Uterus (tissue), 4 donors: ENCODE measurements around the gene C1QTNF3. TPM values are rescaled to one million over a fixed set of nuclear protein-coding genes. Genes with fewer than 3 reads are reported as not detected.

Experiments
- DNase-seq, 2 donors: peaks; one replicate each; pipeline ENCODE4 v3.0.0-alpha.2; 2019 to 2020
- H3K27ac ChIP-seq, 2 donors: fragments of 200-600 bp; sonication (generic); 1 replicate in 1 of 2; 2 replicates in 1 of 2; pipeline ENCODE4 v1.5.1; 2016 to 2018
- H3K27me3 ChIP-seq, 2 donors: fragments of 200-600 bp; sonication (generic); one replicate each; pipeline ENCODE4 v1.5.1; 2018 to 2019; ENCODE audit warnings: control low read depth in 1 of 2
- H3K36me3 ChIP-seq, 2 donors: fragments of 200-600 bp; sonication (generic); one replicate each; pipeline ENCODE4 v1.5.1; 2019; ENCODE audit warnings: control low read depth in 1 of 2
- H3K4me1 ChIP-seq, 2 donors: fragments of 200-600 bp; sonication (generic); one replicate each; pipeline ENCODE4 v1.5.1; 2018 to 2019; ENCODE audit warnings: control low read depth in 1 of 2
- H3K4me3 ChIP-seq, 2 donors: fragments of 200-600 bp; sonication (generic); 1 replicate in 1 of 2; 2 replicates in 1 of 2; pipeline ENCODE4 v1.5.1; 2018 to 2019; ENCODE audit warnings: mild to moderate bottlenecking in 1 of 2
- H3K9me3 ChIP-seq, 2 donors: fragments of 200-600 bp; sonication (generic); one replicate each; pipeline ENCODE4 v1.5.1; 2019; ENCODE audit warnings: control low read depth in 1 of 2
- CTCF ChIP-seq, 4 experiments: fragments of 200-600 bp in 2 of 4; fragments of 450-650 bp in 2 of 4; sonication (generic) in 2 of 4; IDR thresholded peaks; one replicate each; pipeline ENCODE4 v1.5.1; 2016 to 2019; ENCODE audit warnings: antibody characterized with exemption in 4 of 4, mild to moderate bottlenecking in 2 of 4, moderate library complexity in 1 of 4
- POLR2A ChIP-seq, 2 donors: fragments of 450-650 bp; IDR thresholded peaks; one replicate each; pipeline ENCODE4 v1.6.1; 2016; ENCODE audit warnings: antibody characterized with exemption in 2 of 2, mild to moderate bottlenecking in 1 of 2, moderate library complexity in 1 of 2
- intact Hi-C: fragments of 100-400 bp; cut with DNase I; formaldehyde crosslinking; loops from one replicate; pipeline ENCODE4 v1.15.1; 2023; ENCODE audit warnings: low total_unique reads
- total RNA-seq, 4 donors: library from RNA; depleted of rRNA in 3 of 4; stranded (reverse); fragments of >200 nt in 3 of 4; gene quantifications; one replicate each; pipeline versions ENCODE4 v1.1.0 to v1.2.4, GENCODE V29; 2014 to 2023
- donor health status: DM: yes; HTN: yes; CAD: no.

The C1QTNF3 gene
- total RNA-seq, 4 donors from 2014 or later = 7.6 to 35.9 (median 13.3) TPM

- Histone ChIP-seq H3K27ac (no peak overlapping the region), H3K4me3 (no peak overlapping the region), H3K9me3 (no peaks in the 10 kb centered on the region), H3K36me3 (no peaks in the 10 kb centered on the region), H3K4me1 (no peaks in the 10 kb centered on the region), H3K27me3 (no peaks in the 10 kb centered on the region)
- intact Hi-C loops = no loop called here
- no peak for DNase-seq
- TF ChIP-seq CTCF (IDR thresholded peaks at IDR 0.05) (no peak), POLR2A (IDR thresholded peaks at IDR 0.05) (no peak)
Observed at GRCh38 chr5:34026089-34026761, 16.8 kb downstream of the C1QTNF3 start.

GRCh38 chr5:34022121-34022705, 20.8 kb downstream of the C1QTNF3 start:
- TF ChIP-seq POLR2A (IDR thresholded peaks at IDR 0.05) (no peak), CTCF (IDR thresholded peaks at IDR 0.05) (no peak)

GRCh38 chr5:34021334-34021733, 21.7 kb downstream of the C1QTNF3 start:
- no peak overlapping the region for H3K4me3 ChIP-seq
- H3K27ac ChIP-seq = peak overlapping the region in 1 of 2 donors; percentile 43
- no peak for DNase-seq
- H3K27me3 ChIP-seq = no peaks in the 10 kb centered on the region
- TF ChIP-seq CTCF (IDR thresholded peaks at IDR 0.05) = no peak
- TF ChIP-seq POLR2A (IDR thresholded peaks at IDR 0.05) = no peak
- H3K9me3 ChIP-seq = no peaks in the 10 kb centered on the region
- H3K4me1 ChIP-seq = no peaks in the 10 kb centered on the region
- intact Hi-C loops = no loop called here
- no peaks in the 10 kb centered on the region for H3K36me3 ChIP-seq

More at GRCh38 chr5:34022121-34022705, 20.8 kb downstream of the C1QTNF3 start:
- Histone ChIP-seq H3K36me3 (no peaks in the 10 kb centered on the region), H3K27me3 (no peaks in the 10 kb centered on the region), H3K4me1 (no peaks in the 10 kb centered on the region), H3K27ac (peak overlapping the region in 1 of 2 donors; percentile 43), H3K4me3 (no peak overlapping the region), H3K9me3 (no peaks in the 10 kb centered on the region)
- DNase-seq = no peak
- intact Hi-C loops = no loop called here

GRCh38 chr5:34020726-34021125, 22.3 kb downstream of the C1QTNF3 start:
- no peak overlapping the region for H3K4me3 ChIP-seq
- TF ChIP-seq POLR2A (IDR thresholded peaks at IDR 0.05) (no peak), CTCF (IDR thresholded peaks at IDR 0.05) (no peak)
- H3K9me3 ChIP-seq = no peaks in the 10 kb centered on the region
- no peaks in the 10 kb centered on the region for H3K27me3 ChIP-seq
- H3K27ac ChIP-seq = peak overlapping the region in 1 of 2 donors; percentile 6
- H3K4me1 ChIP-seq = no peaks in the 10 kb centered on the region
- no peak for DNase-seq
- intact Hi-C loops = no loop called here
- no peaks in the 10 kb centered on the region for H3K36me3 ChIP-seq

GRCh38 chr5:34017254-34017653, 25.8 kb downstream of the C1QTNF3 start:
- Histone ChIP-seq H3K9me3 (no peaks in the 10 kb centered on the region), H3K36me3 (no peaks in the 10 kb centered on the region), H3K4me3 (no peak overlapping the region), H3K4me1 (no peaks in the 10 kb centered on the region), H3K27me3 (no peaks in the 10 kb centered on the region), H3K27ac (no peak overlapping the region)
- no peak for DNase-seq
- TF ChIP-seq CTCF (IDR thresholded peaks at IDR 0.05) (no peak), POLR2A (IDR thresholded peaks at IDR 0.05) (no peak)
- intact Hi-C loops = no loop called here
